DMS 273 treated with DMSO at 0.1 percent for 48 hours (cell line): Measurements from ENCODE around the gene SLC22A3.
"Not testable (repeated sequence)": the region's sequence is repeated elsewhere in the genome, so short reads cannot be mapped to it uniquely, and the experiment has no call there.

Source experiments
- DNase-seq: peaks from one replicate; lab custom pipeline; 2025; lab: John Stamatoyannopoulos, UW

The SLC22A3 gene

GRCh38 chr6:160348223-160349019, at the start of gene SLC22A3:
TSS of gene SLC22A3 (plus strand) at chr6:160348378. CDS start at chr6:160348420, 42 bp downstream.
- DNase-seq = no peak

- DNase-seq = no peak
Measured at GRCh38 chr6:160299559-160299958, 48.6 kb upstream of the SLC22A3 start.

GRCh38 chr6:160300076-160300695, 48.0 kb upstream of the SLC22A3 start:
- no peak for DNase-seq

GRCh38 chr6:160301339-160301738, 46.8 kb upstream of the SLC22A3 start:
- DNase-seq = no peak

- not testable (repeated sequence) for DNase-seq
Measured at GRCh38 chr6:160302431-160303082, 45.6 kb upstream of the SLC22A3 start.

GRCh38 chr6:160303806-160304205, 44.4 kb upstream of the SLC22A3 start:
- DNase-seq = no peak

GRCh38 chr6:160305926-160306713, 42.1 kb upstream of the SLC22A3 start:
- no peak for DNase-seq

- DNase-seq = no peak
Measured at GRCh38 chr6:160309718-160310117, 38.5 kb upstream of the SLC22A3 start.

- no peak for DNase-seq
Measured at GRCh38 chr6:160312900-160313299, 35.3 kb upstream of the SLC22A3 start.

- DNase-seq = no peak
Measured at GRCh38 chr6:160315310-160315709, 32.9 kb upstream of the SLC22A3 start.

- DNase-seq = no peak
Measured at GRCh38 chr6:160316261-160316660, 31.9 kb upstream of the SLC22A3 start.

- no peak for DNase-seq
Measured at GRCh38 chr6:160319246-160319645, 28.9 kb upstream of the SLC22A3 start.

- DNase-seq = no peak
Measured at GRCh38 chr6:160321729-160322505, 26.3 kb upstream of the SLC22A3 start.

- no peak for DNase-seq
Measured at GRCh38 chr6:160327981-160328380, 20.2 kb upstream of the SLC22A3 start.

- DNase-seq = no peak
Measured at GRCh38 chr6:160328447-160328846, 19.7 kb upstream of the SLC22A3 start.

GRCh38 chr6:160329188-160329587, 19.0 kb upstream of the SLC22A3 start:
- DNase-seq = no peak

- DNase-seq = no peak
Measured at GRCh38 chr6:160330619-160331018, 17.6 kb upstream of the SLC22A3 start.

- DNase-seq = no peak
Measured at GRCh38 chr6:160331204-160331603, 17.0 kb upstream of the SLC22A3 start.

GRCh38 chr6:160331753-160332152, 16.4 kb upstream of the SLC22A3 start:
- DNase-seq = no peak

- no peak for DNase-seq
Measured at GRCh38 chr6:160333101-160333500, 15.1 kb upstream of the SLC22A3 start.

GRCh38 chr6:160333841-160334240, 14.3 kb upstream of the SLC22A3 start:
- DNase-seq = no peak
